AG08396 (cell line): ENCODE measurements around the gene CELSR3.

ENCODE experiments used
- DNase-seq: peaks from one replicate; pipeline ENCODE4 v3.0.0; 2012; ENCODE audit warnings: low spot score, mixed read lengths

Gene CELSR3

DNA sequence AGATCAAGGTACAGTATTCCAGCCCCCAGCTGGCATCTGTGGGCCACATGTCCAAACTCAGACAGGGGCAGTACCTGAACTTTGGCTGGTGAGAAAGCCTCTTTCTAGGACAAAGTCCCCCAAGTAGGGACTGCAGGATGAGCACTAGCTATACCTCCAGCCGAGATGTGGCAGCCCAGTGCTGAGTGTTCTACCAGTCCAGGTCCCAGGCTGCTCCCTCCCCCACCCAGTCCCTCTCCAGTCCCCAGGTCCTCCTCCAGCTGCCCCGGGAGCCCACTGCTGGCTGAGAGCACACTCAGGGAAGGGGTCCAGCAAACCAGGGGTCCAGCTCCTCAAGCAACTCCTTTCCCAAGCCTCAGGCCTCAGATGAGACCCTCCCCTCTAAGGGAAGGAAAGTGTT is 28.9 kb downstream of the CELSR3 start:
- no peak for DNase-seq

DNA sequence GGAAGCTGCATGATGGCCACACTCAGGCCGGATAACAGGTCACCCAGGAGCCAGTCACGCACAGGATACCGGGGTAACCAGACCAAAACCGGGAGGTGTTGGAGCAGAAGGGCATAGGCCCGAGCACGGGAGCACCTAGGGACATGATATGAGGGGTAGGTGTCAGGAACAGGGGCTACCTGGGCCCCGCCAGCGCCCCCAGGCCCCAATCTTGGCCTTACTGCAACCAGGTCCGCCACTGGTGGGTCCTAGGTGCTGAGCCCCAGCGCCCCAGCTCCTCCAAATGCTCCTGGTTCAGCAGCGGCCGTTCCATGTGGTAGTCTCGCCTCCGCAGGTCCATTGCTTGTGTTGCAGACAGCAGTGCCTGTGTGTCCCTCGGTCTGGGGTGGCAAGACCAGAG is 29.4 kb downstream of the CELSR3 start:
- DNase-seq: no peak

DNA sequence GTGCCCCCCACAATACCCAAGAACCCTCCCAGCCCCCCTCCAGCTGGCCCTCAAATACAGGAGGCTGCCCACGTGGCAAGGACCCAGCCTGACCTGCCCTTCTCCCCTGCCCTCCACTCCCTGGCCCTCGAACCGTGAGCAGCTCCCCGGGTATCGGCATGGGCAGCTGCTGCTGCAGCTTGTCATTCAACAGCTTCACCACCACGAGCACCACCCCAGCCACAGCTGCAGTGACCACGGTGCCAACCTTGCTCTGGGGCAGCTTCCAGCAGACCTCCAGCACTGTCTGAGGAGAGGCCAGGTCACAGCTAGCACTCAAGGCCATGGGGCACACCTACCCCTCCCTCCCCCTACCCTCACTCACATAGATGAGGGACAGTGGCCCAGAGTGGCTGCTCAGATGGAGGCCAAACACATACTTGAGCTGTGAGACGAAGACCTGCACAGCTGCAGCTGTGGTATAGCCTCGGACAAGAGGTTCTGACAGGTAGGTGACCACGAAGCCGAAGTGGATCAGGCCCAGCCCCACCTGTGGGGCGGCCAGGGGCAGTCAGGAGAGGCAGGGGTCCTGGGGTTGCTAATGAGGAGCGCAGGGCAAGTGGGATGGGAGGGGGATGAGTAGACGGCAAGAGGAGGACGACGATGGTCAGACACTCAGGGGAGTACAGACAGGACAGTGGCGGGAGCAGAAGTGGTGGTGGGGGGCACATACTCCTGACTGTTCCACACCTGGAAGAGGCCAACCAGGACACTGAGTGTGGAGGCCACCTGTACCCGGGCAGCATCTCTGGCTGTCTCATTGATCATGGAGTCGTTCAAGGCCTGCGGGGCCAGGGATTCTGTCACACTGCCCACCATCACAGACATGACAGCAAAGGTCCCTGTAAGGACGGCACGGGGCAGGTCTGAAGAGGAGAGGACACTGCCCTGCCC is 30.9 kb downstream of the CELSR3 start:
- DNase-seq: no peak

DNA sequence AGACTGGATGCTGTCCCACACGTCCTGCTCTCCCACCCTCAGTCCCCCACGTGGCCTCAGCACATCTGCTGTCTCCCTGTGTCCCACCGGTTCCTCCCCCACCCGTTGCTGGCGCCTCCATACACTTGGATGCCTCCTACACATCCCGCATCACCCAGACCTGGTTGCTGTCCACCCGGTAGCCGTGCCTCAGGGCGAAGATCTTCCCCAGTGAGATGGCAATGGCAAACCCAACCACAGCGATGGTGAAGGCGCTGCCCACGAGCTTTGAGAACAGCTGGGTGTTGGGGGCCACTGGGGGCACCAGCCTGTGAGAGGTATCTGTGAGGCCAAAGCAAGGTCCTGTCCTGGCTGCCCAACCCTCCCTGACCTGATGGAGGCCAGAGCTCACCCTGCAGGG is 31.9 kb downstream of the CELSR3 start:
- no peak for DNase-seq

DNA sequence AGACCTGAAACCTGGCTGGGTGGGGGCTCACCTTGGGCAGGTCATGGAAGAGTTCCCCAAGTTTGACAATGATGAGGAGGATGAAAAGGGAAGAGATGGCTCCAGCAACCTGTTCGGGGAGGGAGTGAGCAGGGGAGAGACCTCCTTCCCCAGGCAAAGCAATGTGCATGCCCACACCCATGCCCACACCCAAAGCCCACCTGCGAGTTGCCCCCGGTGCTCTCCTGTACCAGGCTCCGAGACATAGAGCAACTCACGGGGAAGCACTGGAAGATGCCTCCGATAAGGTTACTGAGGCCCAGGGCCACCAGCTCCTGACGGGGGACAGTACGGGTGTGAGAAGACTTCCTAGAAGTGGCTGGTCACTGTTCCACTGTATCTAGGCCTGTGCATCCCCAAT is 32.3 kb downstream of the CELSR3 start:
- no peak for DNase-seq

DNA sequence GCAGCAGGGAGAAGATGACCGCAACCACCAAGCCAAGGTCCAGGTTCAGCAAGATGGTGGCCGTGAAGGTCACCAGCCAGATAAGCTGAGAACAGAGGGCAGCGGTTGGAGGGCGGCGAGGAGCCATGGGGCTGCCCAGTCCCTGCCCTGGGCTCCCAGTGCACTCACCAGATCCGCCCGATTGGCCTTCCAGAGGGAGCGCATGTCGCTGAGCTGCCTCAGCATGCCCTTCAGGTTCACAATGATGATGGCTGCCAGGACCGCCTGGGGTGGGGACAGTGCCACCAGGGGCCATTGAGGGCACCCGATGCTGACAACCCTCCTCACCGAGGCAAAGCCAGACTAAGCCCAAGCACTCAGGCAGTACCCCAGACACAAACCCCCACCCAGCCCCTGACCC is 32.8 kb downstream of the CELSR3 start:
- no peak for DNase-seq

DNA sequence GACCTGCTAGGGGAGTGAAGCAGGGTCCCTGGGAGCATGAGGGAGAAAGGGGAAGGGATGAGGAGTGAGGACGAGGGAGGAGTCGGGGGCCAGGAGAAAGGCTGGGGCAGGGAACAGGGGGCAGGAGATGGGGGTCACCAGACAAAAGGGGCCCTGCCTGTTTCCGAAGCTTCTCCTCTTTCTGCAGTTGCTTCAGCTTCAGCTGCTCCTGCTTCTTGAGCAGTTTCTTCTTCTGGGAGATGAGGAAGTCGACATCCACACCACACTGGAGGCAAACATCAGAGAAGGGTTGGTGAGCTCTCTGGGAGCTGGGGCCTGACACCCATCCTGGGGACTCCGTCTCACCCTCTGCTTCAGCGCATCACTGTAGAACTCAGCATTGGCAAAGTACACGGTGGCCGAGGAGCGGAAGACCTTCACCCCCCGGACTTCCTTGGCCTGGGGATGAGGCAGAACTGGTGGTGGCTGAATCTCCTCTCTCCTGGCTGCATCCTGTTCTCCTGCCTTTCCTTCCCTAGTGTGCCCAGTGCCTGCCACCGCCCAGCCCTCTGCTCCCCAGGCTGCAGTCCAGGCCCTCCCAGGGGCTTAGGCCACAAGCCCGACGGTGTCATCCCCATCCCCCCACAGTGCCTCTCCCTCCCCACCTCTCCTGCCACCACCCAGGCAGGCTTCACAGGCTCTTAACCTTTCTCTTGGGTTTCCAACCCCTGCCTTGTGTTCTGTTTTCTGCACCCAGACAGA is 34.2 kb downstream of the CELSR3 start:
- DNase-seq: no peak

DNA sequence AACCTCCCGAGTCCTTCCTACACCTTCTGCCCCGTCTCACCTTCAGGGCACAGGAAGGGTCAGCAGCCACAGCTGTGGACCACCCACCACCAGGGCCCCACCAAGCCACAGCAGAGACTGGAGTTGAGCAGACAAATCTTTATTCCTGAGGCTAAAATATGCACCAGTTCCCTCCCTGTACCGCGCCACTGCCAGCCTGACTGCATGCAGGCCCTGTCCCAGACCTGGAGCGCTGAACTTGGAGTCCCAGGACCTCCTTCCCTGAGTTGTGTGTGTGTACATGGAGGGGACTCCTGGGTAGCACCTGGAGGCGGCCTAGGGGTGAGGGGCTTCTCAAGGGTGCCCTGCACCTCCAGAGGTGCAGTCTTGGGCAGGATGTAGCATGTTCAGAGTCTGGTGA is 37.1 kb downstream of the CELSR3 start:
- no peak for DNase-seq

DNA sequence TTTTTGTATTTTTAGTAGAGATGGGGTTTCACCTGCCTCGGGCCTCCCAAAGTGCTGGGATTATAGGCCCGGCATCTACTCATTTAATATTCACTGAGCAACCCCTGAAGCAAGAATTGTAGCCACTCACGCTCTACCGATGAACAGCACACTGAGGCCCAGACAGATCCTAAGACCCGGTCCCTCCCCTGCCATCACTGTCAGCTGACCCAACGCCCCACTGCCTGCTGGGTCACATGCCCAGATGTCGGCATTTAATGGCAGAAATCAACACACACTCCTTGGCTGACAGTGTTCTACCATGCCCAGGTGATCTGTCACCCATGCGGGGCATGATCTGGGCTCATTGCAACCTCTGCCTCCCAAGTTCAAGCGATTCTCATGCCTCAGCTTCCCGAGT is 37.9 kb downstream of the CELSR3 start:
- DNase-seq: no peak

DNA sequence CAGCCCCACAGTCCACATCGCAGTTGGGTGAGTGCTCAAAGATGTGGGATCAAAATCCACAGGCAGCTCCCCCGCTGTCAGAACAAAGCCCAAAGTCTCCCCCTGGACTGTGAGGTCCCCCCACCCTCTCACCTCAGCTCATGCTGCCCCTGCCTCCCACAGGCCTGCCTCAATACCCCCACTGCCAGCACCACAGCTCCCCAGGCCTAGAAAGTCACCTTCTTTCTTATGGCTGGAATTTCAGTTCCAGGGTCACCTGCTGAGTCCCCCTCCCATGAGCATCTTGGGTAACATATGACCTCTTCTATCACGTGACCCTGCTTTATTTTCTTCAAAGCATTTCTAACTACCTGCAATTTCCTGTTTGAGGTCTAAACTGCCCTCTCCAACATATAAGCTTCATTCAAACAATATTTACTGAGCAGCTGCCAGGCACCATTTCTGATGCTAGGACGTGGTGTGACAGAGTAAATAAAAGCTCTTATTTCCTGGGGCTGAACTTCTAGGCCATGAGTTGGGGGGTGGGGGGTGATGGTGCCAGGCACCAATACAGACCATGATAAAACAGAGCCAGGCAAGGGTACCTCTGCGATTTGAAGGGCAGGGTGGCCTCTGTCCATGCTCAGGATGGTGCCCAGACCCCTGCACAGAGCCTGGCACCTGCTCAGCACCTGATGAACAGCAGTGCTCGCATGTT is 38.7 kb downstream of the CELSR3 start:
- DNase-seq: no peak

DNA sequence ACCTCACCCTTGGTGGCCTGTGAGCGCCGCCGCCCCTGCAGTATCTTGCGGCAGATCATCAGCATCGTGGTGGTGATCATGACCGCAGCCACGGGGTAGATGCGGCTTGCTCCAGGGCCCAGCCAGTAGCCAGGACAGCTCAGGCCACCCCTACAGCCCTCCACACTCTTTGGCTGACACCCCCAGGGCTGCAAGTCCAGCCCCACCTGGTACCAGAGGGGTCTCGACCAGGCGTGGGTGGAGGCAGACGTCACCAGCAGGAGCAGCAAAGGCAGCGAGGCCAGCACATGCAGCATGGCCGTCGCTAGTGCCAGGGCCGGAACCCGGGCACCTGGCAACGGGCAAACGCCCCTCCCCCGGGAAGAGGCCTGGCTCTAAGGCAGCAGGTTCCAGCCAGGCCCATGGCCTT is 41.2 kb downstream of the CELSR3 start, which contains the start of gene TMEM89:
TMEM89 (minus strand) TSS at position 309 of the 409 bp plus-strand sequence; CDS start at position 296, 13 bp downstream.
- DNase-seq: no peak

DNA sequence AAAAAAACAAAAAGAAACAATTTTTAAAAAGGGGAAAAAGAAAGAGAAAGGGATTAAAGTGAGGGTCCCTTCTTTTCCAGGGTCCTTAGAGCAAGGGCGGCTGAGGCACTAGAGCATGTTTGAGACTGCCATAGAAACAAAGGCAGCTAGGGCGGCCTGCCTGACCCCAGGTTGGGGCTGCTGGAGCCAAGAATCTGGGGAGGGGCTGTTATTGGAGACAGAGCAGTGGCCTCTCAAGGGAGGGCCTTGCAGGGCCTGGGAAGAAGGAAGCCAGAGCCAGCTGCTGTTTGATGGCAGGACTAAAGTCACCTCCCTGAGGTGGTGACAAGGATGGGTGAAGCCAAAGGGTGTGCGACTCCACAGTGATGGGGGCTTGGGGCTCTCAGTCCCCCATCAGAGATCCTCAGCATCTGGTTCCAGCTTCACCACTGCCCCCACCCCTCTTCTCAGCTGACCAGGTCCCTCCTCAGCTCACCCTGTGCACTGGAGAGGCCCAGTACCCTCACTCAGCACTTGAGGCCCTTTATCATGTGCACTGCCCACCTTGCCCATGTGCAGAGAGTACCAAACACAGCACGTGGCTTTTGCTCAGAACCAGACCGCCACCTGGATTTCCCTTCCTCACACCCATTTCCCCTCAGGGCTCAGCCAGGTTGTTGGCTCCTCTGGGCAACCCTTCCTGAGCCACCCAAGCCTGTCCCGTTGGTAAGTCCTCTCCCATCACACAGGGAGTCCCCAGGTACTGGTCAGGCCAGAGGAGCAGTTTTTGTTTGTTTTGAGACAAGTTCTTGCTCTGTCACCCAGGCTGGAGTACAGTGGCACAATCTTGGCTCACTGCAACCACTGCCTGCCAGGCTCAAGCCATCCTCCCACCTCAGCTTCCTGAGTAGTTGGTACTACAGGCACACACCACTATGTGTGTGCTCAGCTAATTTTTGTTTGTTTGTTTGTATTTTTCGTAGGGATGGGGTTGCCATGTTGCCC is 42.9 kb downstream of the CELSR3 start:
- DNase-seq: no peak

DNA sequence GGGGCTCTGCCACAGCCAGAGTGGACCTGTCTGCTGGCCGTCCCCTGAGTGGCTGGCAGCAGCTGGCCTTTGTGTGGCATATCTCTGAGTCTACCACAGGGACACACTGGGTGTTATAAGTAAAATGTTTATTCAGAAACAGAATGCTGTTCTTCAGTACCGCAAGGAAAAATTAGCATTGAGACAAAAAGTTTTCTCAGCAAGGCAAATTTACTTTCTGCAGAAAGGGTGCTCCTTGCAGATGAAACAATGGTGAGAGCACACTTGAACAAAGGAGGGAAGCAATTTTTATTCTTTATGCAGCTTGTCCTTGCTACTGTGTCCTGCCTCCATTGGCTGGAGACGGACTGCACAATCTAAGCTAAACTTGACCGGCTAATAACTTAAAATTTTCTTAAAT is 45.1 kb downstream of the CELSR3 start:
- DNase-seq: no peak

DNA sequence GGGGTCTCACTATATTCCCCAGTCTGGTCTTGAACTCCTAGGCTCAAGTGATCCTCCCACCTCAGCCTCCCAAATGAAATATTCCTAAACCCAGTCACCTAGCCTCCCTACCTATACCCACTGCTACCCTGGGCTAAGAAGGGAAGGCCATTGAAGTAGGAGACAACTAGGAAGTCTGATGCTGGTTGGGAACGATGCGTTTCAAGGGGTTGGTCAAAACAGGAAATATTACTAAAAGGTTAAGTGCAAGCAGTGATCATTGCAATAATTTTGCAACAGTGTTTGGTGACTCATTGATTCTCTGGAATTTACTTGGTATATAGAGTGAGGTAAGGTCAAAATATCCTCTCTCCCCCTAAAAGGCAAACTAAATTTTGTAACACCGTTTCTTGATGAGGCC is 48.6 kb downstream of the CELSR3 start:
- DNase-seq: peak; percentile 66

DNA sequence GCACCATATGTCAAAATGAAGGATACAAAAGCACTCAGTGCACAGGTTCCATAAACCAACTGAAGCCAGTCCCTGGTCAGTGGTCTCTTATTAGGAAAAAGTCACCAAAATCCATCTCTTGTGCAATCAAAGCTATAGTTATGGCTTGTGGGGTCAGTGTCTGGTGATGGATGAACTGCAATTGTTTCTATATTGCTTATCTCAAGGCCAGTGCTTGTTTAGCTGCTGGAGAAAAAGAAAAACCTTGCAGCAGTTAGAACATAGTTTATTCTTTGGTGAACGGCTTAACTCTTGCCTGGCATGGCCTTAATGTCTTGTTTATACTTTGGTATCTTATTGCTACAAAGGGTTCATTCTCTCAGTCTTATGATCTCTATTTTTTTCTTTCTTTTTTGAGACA is 50.4 kb downstream of the CELSR3 start:
- DNase-seq: no peak

DNA sequence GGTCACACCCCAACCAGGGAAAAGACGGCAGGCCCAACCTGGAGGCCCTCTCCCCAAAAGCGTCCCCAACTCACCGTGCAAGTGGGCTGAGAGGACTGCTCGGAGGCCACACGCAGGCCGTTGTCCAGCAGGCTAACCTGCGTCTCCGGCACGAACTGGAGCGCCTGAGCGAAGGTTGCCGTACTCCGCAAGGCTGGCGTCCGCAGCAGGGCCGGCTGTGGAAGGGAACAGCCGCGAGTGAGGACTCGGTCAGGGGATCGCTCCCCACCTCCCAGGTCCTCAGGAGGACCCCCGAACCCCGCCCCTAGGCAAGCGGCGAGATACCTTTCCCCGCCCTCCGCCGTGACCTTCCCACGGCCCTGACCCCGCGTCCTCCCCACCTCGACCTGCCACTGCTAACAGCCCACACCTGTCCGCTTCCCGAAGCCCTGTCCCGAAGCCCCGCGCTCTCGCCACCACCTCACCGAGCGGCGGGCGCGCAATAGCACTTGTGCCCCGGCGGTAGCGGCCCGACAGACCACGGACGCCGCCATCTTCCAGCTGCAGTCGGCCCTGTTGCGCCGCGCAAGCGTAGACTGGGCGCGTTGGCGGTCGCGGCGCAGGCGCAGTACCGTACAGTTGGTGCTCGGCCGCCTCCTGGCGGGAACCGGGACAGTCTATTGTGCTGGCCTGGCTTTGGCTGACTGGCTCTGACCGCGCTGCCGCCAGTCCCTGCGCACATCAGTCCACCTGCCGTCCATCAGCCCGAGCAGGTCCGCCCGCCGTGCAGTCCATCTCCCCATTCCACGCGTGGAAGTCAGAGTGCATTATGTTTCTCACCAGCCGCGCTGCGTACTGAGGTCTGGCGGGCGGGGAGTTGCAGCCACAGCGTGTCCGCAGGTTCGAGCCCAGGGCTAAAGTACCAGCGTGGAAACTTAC is 53.3 kb downstream of the CELSR3 start, which contains the start of gene UQCRC1:
UQCRC1 (minus strand) TSS at position 559 of the 918 bp plus-strand sequence; CDS start at position 533, 26 bp downstream.
- peak; percentile 98 for DNase-seq

DNA sequence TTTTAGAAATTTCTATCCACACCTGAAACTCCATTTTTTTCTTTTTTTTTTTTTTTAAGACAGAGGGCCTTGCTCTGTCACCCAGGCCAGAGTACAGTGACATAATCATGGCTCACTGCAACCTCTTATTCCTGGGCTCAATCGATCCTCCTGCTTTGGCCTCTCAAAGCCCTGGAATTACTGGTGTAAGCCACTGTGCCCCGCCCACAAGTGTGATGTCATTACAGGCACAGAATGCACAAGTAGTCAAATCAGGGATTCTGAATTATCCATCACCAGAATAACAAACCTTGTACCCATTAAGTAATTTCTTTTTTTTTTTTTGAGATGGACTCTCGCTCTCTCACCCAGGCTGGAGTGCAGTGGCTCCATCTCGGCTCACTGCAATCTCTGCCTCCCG is 55.2 kb downstream of the CELSR3 start:
- no peak for DNase-seq

DNA sequence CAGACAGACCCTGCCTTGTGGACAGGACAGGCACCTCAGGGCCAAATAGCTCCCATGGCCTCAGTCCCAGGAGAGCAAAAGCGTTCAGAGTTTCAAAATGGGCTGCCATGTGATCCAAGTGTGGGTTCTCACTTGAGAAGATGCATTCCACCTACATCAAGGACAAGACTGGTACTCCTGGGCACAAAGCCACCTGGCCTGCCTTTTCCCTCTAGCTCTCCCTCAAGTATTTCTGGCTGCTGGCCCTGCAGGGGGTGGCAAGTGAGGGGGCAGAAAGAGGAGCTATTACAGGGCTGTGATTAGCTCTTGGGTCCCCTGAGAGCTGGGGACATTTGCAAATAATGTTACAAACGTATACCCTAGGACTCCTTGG is 61.1 kb downstream of the CELSR3 start:
- no peak for DNase-seq

DNA sequence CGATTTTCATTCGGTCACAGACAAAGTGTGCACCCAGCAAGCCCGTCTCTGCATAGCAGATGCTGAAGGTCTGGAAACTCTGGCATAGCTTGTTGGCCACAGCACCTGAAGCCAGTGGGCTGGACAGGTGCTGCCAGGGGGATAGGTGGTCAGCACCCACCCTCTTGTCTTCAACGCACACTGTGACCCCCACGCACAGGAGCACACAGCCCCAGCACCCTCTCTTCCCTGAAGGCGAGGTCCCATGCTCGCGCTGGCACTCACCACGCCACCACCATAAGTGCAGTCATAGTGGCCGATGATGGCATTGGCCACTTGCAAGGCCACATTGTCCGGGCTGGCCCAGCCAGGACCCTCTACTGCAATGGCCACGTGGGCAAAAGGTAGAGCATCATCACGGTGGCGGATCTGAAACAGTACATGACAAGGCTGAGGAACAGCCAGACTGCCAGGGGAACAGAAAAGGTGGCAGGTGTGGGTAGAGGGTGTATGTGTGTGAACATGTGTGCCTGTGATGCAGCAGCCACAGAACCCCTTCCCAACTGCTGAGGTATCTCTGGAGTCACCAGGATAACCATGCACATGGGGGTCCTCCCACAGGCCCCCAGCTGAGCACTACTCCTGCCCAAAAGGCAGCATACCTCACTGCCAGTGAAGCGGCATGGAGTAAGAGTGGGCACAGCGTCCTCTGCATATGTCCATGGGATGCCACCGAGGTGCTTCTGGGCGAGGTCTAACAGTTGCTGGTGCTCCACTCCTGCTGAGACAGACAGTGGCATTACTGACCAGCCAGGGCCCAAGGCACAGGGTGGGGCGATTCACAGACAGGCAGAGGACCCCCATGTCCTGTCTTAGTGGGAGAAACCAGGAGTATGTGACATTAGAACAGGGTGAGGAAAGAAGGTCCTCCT is 61.7 kb downstream of the CELSR3 start:
- no peak for DNase-seq
